ENCODE data around the gene ZMYND11.

DNA sequence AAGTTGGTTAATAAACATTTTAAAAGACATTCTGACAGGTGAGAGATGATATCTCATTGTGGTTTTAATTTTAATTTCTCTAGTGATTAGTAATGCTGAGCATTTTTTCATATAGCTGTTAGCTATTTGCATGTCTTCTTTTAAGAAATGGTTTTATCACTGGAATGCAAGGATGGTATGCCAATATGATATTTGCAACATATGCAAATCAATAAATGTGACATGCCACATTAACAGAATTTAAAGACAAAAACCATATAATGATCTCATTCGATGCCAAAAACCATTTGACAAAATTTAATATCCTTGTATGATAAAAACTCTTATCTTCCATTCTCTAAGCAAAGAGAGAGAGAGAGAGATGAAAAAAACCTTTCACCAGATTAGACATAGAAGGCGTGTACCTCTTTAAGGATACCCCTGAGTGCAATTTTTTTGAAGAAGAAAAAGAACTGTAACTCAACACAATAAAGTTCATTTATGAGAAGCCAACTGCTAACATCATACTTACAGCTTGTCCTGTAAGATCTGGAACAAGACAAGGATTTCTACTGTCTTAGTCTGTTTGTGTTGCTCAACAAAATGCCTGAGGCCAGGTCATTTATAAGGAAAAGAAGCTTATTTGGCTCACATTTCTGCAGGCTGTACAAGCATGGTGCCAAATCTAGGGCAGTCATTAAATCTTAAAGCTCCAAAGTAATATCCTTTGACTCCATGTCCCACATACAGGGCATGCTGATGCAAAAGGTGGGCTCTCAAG, 39.7 kb upstream of the ZMYND11 start:
- TF ChIP-seq, protein P1, sequence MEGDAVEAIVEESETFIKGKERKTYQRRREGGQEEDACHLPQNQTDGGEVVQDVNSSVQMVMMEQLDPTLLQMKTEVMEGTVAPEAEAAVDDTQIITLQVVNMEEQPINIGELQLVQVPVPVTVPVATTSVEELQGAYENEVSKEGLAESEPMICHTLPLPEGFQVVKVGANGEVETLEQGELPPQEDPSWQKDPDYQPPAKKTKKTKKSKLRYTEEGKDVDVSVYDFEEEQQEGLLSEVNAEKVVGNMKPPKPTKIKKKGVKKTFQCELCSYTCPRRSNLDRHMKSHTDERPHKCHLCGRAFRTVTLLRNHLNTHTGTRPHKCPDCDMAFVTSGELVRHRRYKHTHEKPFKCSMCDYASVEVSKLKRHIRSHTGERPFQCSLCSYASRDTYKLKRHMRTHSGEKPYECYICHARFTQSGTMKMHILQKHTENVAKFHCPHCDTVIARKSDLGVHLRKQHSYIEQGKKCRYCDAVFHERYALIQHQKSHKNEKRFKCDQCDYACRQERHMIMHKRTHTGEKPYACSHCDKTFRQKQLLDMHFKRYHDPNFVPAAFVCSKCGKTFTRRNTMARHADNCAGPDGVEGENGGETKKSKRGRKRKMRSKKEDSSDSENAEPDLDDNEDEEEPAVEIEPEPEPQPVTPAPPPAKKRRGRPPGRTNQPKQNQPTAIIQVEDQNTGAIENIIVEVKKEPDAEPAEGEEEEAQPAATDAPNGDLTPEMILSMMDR (IDR thresholded peaks at IDR 0.05): no peak
- TF ChIP-seq POLR2A (IDR thresholded peaks at IDR 0.05): no peak
